ENCODE data around the gene RNASEH2C.

RNASEH2C gene

DNA sequence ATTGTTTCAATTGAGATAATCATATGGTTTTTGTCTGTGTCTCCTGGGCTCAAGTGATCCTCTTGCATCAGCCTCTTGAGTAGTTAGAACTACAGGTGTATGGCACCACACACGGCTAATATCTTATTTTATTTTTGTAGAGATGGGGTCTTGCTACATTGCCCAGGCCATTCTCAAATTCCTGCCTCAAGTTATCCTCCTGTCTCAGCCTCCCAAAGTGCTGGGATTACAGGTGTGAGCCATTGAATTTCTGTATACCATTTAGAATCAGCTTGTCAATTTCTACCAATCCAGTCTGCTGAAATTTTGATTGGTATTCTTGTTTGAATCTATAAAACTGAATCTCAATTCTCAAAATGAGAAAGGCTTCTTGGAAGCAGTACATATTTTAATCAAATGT, 18.9 kb downstream of the RNASEH2C start:
- H3K4me3 ChIP-seq (ENCODE audit: low read depth, low read length): no peak overlapping the region
- no peak for DNase-seq (ENCODE audit: low read depth)
- TF ChIP-seq, protein P1, sequence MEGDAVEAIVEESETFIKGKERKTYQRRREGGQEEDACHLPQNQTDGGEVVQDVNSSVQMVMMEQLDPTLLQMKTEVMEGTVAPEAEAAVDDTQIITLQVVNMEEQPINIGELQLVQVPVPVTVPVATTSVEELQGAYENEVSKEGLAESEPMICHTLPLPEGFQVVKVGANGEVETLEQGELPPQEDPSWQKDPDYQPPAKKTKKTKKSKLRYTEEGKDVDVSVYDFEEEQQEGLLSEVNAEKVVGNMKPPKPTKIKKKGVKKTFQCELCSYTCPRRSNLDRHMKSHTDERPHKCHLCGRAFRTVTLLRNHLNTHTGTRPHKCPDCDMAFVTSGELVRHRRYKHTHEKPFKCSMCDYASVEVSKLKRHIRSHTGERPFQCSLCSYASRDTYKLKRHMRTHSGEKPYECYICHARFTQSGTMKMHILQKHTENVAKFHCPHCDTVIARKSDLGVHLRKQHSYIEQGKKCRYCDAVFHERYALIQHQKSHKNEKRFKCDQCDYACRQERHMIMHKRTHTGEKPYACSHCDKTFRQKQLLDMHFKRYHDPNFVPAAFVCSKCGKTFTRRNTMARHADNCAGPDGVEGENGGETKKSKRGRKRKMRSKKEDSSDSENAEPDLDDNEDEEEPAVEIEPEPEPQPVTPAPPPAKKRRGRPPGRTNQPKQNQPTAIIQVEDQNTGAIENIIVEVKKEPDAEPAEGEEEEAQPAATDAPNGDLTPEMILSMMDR (conservative IDR thresholded peaks at IDR 0.05; ENCODE audit: low read depth, low read length): no peak

DNA sequence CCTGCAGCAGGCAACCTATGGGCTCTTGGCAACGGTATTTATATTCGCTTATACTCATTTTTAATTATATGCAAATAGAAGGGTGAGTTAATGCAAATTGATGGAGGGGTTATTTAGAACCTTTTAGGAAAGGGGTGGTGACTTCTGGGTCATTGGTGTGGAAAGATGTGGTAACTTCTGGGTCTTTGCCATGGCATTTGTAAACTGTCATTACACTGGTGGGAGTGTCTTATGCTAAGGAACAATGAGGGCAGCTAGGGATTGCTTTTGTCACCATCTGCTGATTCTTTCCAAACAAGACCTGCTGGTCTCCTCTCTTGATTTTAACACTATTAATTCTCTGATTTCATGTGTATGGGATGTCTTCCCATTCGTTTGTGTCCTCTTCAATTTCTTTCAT, 20.2 kb downstream of the RNASEH2C start:
- TF ChIP-seq, protein P1 (conservative IDR thresholded peaks at IDR 0.05; ENCODE audit: low read depth, low read length): no peak
- DNase-seq (ENCODE audit: low read depth): no peak

DNA sequence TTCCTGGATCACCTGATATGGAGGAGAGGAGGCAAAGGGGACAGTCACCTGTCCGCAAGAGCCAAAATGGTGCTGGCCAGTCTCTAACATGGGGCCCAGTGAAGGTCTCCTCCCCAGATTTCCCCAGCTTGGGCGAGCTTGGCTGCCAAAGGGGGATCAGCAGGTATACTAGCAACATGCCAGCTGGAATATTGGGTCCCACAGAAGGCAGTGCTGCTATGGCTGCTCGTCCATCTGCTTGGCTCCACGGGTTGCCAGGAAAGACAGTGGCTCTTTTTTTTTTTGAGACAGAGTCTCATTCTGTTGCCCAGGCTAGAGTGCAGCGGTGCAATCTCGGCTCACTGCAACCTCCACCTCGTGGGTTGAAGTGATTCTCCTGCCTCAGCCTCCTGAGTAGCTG, 21.3 kb downstream of the RNASEH2C start:
- TF ChIP-seq, protein P1 (conservative IDR thresholded peaks at IDR 0.05; ENCODE audit: low read depth, low read length): no peak
- no peak for DNase-seq (ENCODE audit: low read depth)
- no peak overlapping the region for H3K4me3 ChIP-seq (ENCODE audit: low read depth, low read length)

More for the DNA sequence above, 20.2 kb downstream of the RNASEH2C start:
- no peak overlapping the region for H3K4me3 ChIP-seq (ENCODE audit: low read depth, low read length)

DNA sequence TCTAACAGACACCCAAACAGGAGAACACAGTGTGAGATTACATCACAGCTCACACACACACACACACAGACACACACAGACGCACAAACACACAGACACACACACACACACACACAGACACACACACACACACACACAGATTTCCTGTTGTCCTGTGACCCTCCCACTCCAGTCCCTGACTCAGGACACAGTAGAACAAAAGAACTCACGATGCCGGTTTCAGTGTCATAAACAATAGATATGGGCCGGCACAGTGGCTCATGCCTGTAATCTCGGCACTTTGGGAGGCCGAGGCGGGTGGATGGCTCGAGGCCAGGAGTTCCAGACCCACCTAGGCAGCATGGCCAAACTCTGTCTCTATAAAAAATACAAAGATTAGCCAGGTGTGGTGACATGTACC, 22.4 kb downstream of the RNASEH2C start:
- TF ChIP-seq, protein P1 (conservative IDR thresholded peaks at IDR 0.05; ENCODE audit: low read depth, low read length): no peak
- DNase-seq (ENCODE audit: low read depth): no peak
- H3K4me3 ChIP-seq (ENCODE audit: low read depth, low read length): no peak overlapping the region

DNA sequence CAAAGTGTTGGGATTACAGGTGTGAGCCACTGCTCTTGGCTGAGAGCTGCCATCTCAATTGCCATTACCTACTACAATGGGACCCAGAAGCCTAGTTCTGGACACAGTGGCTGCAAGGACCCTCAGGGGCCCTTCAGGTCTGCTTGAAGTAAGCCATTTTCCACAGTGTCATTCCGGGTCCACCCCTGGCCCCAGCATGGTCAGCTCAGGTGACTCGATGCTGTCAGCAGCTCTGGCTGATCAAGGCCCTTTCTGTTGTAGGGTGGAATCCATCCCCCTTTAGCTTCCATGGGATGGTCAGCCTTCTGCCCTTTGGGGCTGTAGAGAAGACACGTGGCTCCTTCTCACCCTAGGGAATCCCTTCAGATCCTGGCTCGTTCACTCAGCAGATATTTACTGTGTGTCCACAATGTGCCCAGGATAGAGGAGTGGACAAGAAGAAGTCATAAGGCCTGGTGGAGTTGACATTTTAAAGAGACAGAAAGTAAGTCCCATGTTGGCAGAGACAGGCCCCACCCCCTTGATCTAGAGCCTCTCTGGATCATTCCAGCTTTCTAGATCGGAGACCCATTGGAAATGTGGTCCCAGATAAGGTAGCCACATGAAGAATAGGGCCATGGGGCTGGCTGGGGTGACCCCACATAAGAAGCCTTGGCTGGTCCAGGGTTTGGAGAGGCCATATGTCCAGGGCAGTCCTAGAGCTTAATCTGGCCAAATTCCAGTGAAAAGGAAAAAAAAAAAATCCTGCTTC, 23.6 kb downstream of the RNASEH2C start:
- DNase-seq (ENCODE audit: low read depth): no peak
- H3K4me3 ChIP-seq (ENCODE audit: low read depth, low read length): no peak overlapping the region
- TF ChIP-seq, protein P1 (conservative IDR thresholded peaks at IDR 0.05; ENCODE audit: low read depth, low read length): no peak

DNA sequence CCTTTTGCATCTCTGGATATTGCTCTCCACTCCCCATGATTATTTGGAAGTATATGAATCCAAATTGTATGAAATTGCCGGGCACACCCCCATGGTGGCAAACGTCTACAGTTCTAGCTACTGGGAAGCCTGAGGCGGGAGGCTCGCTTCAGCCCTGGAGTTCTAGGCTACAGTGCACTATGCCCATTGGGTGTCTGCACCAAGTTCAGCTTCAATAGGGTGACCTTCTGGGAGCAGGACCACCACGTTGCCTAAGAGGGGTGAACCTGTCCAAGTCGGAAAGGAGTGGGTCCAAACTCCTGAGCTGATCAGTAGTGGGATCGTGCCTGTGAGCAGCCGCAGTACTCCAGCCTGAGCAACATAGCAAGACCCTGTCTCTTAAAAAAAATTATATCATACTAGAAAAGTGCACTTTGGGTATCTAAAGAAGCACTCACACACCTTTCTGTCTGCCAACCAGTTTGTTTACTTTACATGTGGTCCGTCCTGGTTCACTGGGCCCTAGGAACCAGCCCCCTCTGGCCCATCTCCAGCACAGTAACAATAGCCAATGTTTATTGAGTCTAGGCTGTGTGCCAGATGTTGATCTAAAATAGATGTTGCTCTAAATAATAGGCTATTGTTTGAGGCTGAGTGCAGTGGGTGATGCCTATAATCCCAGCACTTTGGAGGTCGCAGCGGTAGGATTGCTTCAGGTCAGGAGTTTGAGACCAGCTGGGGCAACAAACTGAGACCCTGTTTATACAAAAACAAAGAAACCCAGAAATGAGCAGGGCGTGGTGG, 24.9 kb downstream of the RNASEH2C start:
- TF ChIP-seq, protein P1 (conservative IDR thresholded peaks at IDR 0.05; ENCODE audit: low read depth, low read length): no peak
- DNase-seq (ENCODE audit: low read depth): no peak
- no peak overlapping the region for H3K4me3 ChIP-seq (ENCODE audit: low read depth, low read length)
